ENCODE results near the gene THYN1. TPM values are rescaled to one million over a fixed set of nuclear protein-coding genes. Genes with fewer than 3 reads are reported as not detected.

The THYN1 gene
- total and polyA plus RNA-seq, 2 donors (not counting 3 experiments of a cell fraction or from before 2014, with no cell fraction given) = 35.7 to 38.0 TPM

DNA sequence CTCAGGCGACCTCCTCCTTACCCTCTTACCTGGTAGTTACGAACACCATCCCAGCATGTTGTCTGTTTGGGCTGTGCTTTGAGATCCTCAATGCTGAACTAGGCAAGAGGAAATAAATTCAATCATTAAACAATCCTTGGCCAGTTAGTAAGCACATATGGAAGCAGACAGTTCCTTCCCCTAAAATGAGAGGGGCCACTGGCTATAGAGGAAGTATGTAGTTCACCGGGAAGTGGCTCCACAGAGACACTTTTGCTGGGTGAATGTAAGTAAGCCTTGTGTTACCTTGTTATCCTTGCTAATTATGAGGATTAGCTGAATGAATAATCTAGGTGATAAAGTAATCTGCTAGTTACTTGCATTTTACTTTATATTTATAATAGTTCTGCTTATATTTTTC is 2.9 kb downstream of the THYN1 start:
- H3K9me1 ChIP-seq (replicated peaks; ENCODE audit: control insufficient read depth, extremely low read depth, insufficient read depth, low read length) = no peaks in the 10 kb centered on the region
- H3K4me2 ChIP-seq (ENCODE audit: insufficient read depth, low read length) = no peak overlapping the region
- no peak overlapping the region for H2AFZ ChIP-seq (ENCODE audit: low read depth, low read length)
- H3K9ac ChIP-seq (replicated peaks; ENCODE audit: extremely low read depth, insufficient read depth, low read length) = no peak overlapping the region
- peaks cover 6% of the 10 kb centered on the region for H3K79me2 ChIP-seq (ENCODE audit: control insufficient read depth, insufficient read depth, low read length)
- peaks cover 3 to 32% of the 10 kb centered on the region in 2 experiments for H3K36me3 ChIP-seq (ENCODE audit: control insufficient read depth in 2 of 2, extremely low read depth in 1 of 2, insufficient read depth in 2 of 2, low read length in 2 of 2)
- H3K4me3 ChIP-seq (replicated peaks in 1 of 3; ENCODE audit: insufficient read depth in 1 of 3, low read depth in 1 of 3, low read length in 3 of 3) = no peak overlapping the region
- TF ChIP-seq, protein P1, sequence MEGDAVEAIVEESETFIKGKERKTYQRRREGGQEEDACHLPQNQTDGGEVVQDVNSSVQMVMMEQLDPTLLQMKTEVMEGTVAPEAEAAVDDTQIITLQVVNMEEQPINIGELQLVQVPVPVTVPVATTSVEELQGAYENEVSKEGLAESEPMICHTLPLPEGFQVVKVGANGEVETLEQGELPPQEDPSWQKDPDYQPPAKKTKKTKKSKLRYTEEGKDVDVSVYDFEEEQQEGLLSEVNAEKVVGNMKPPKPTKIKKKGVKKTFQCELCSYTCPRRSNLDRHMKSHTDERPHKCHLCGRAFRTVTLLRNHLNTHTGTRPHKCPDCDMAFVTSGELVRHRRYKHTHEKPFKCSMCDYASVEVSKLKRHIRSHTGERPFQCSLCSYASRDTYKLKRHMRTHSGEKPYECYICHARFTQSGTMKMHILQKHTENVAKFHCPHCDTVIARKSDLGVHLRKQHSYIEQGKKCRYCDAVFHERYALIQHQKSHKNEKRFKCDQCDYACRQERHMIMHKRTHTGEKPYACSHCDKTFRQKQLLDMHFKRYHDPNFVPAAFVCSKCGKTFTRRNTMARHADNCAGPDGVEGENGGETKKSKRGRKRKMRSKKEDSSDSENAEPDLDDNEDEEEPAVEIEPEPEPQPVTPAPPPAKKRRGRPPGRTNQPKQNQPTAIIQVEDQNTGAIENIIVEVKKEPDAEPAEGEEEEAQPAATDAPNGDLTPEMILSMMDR (IDR thresholded peaks at IDR 0.05; ENCODE audit: extremely low read depth in 1 of 2, insufficient read depth in 1 of 2, low read depth in 1 of 2, low read length in 2 of 2) = no peak
- no peak for TF ChIP-seq POLR2A (IDR thresholded peaks at IDR 0.05; ENCODE audit: low read depth, low read length)
- no peak for TF ChIP-seq JUN (IDR thresholded peaks at IDR 0.05; ENCODE audit: borderline replicate concordance, insufficient read depth, insufficient read length, low read depth)
- TF ChIP-seq FOS (IDR thresholded peaks at IDR 0.05; ENCODE audit: borderline replicate concordance, insufficient read depth, low read length) = no peak
- TF ChIP-seq, protein P2, sequence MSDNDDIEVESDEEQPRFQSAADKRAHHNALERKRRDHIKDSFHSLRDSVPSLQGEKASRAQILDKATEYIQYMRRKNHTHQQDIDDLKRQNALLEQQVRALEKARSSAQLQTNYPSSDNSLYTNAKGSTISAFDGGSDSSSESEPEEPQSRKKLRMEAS (IDR thresholded peaks at IDR 0.05; ENCODE audit: insufficient read depth, insufficient read length) = no peak
- TF ChIP-seq MYC (IDR thresholded peaks at IDR 0.05; ENCODE audit: low read depth, low read length) = no peak
- TF ChIP-seq POLR2AphosphoS5 (IDR thresholded peaks at IDR 0.05; ENCODE audit: insufficient read depth, low read depth, low read length) = no peak
- no peak for TF ChIP-seq EZH2 (IDR thresholded peaks at IDR 0.05; ENCODE audit: borderline replicate concordance, low read depth, low read length, severe bottlenecking)
- TF ChIP-seq GATA2 (IDR thresholded peaks at IDR 0.05; ENCODE audit: insufficient read depth, insufficient read length, low read depth, low read length) = no peak
- intact Hi-C loops (cut with micrococcal nuclease) (loop anchor here (5.0 kb wide), 2 partner anchors 82 to 213 kb away; partner anchors contain the start of gene GLB1L2), dilution Hi-C loops (cut with MboI; ENCODE audit: extremely low pct_ligation_motif_present, low sequenced_read_pairs) (no loop called here)
- peaks cover 11% of the 10 kb centered on the region for H3K4me1 ChIP-seq (ENCODE audit: control insufficient read depth, extremely low read depth, insufficient read depth, low read length)
- no peak overlapping the region for H3K27ac ChIP-seq (ENCODE audit: insufficient read depth, low read depth, low read length)
- no peaks in the 10 kb centered on the region for H4K20me1 ChIP-seq (replicated peaks; ENCODE audit: control insufficient read depth, extremely low read depth, insufficient read depth, low read length)
- POLR2A ChIA-PET = no interaction called here
- BruUV-seq (replicated peaks) = no TSS peak
- H3K27me3 ChIP-seq (ENCODE audit: control insufficient read depth in 2 of 2, insufficient read depth in 2 of 2, low read length in 2 of 2) = no peaks in the 10 kb centered on the region
- FAIRE-seq = no peak
- CTCF ChIA-PET = interaction anchor here (1.4 kb wide), 1 partner anchor 11 kb away, joined by 5 read pairs; no protein-coding TSS in a partner anchor
- H3K9me3 ChIP-seq (replicated peaks; ENCODE audit: control insufficient read depth, insufficient read depth, low read length) = no peaks in the 10 kb centered on the region
- DNase-seq (ENCODE audit: low read depth, low spot score) = no peak

All from endothelial cell of umbilical vein (primary cell).